Measurements from ENCODE around the gene RASAL3. TPM values are rescaled to one million over a fixed set of nuclear protein-coding genes. Genes with fewer than 3 reads are reported as not detected.
A peak's percentile ranks its signal among the peaks of the same experiment; 100 is the strongest.

RASAL3 gene
- total and polyA plus RNA-seq, 7 donors: 0.60 to 20.3 (median 1.5) TPM

GRCh38 chr19:15448778-15449619 is 15.3 kb downstream of the RASAL3 start:
- intact Hi-C loops (cut with DNase I): loop anchor here (2.0 kb wide), 2 partner anchors 16 to 30 kb away; partner anchors contain the start of gene AKAP8L
- DNase-seq: no peak
- Histone ChIP-seq H3K4me1 (peaks cover 0 to 36% (median 25%) of the 10 kb centered on the region in 4 donors), H3K27me3 (peaks cover 0 to 4% (median 0%) of the 10 kb centered on the region in 3 donors), H3K27ac (peak overlapping the region; percentile 81 to 89 (median 87)), H3K4me3 (peak overlapping the region; percentile 76 to 96 (median 80)), H3K9me3 (no peaks in the 10 kb centered on the region), H3K36me3 (peaks cover 0 to 6% (median 0%) of the 10 kb centered on the region in 4 donors)
- TF ChIP-seq CTCF (IDR thresholded peaks at IDR 0.05) (no peak), EP300 (IDR thresholded peaks at IDR 0.05) (no peak), POLR2A (IDR thresholded peaks at IDR 0.05) (no peak), POLR2AphosphoS5 (IDR thresholded peaks at IDR 0.05) (no peak)
- 3 to 5% methylated on average over 43 of the region's 43 CpGs for WGBS, 2 donors

- peaks cover 0 to 6% (median 0%) of the 10 kb centered on the region in 4 donors for H3K36me3 ChIP-seq
- peaks cover 0 to 28% (median 19%) of the 10 kb centered on the region in 4 donors for H3K4me1 ChIP-seq
- DNase-seq: no peak
- no peaks in the 10 kb centered on the region for H3K9me3 ChIP-seq
- intact Hi-C loops (cut with DNase I): loop anchor here (2.0 kb wide), 2 partner anchors 15 to 29 kb away; partner anchors contain the start of gene AKAP8L
- H3K27ac ChIP-seq: peak overlapping the region; percentile 81 to 89 (median 87)
- peak overlapping the region in 1 of 4 donors; percentile 96 for H3K4me3 ChIP-seq
- H3K27me3 ChIP-seq: no peaks in the 10 kb centered on the region
- 53 to 69% methylated on average over 17 of the region's 17 CpGs for WGBS, 2 donors
- no peak for TF ChIP-seq CTCF (IDR thresholded peaks at IDR 0.05)
- TF ChIP-seq POLR2A (IDR thresholded peaks at IDR 0.05): no peak
- TF ChIP-seq EP300 (IDR thresholded peaks at IDR 0.05): no peak
- no peak for TF ChIP-seq POLR2AphosphoS5 (IDR thresholded peaks at IDR 0.05)
Measured at GRCh38 chr19:15448044-15448777, 16.1 kb downstream of the RASAL3 start.

GRCh38 chr19:15447057-15447456 is 17.3 kb downstream of the RASAL3 start:
- no peak overlapping the region for H3K4me3 ChIP-seq
- no peak overlapping the region for H3K27ac ChIP-seq
- no peaks in the 10 kb centered on the region for H3K27me3 ChIP-seq
- DNase-seq: no peak
- H3K36me3 ChIP-seq: peaks cover 0 to 6% (median 0%) of the 10 kb centered on the region in 4 donors
- TF ChIP-seq CTCF (IDR thresholded peaks at IDR 0.05) (no peak), POLR2A (IDR thresholded peaks at IDR 0.05) (no peak), EP300 (IDR thresholded peaks at IDR 0.05) (no peak), POLR2AphosphoS5 (IDR thresholded peaks at IDR 0.05) (no peak)
- no peaks in the 10 kb centered on the region for H3K9me3 ChIP-seq
- H3K4me1 ChIP-seq: peaks cover 0 to 17% (median 10%) of the 10 kb centered on the region in 4 donors
- WGBS, 2 donors: 85 to 90% methylated on average over 4 of the region's 4 CpGs
- intact Hi-C loops (cut with DNase I): no loop called here

GRCh38 chr19:15445807-15446376 is 18.5 kb downstream of the RASAL3 start:
- intact Hi-C loops (cut with DNase I): no loop called here
- H3K4me1 ChIP-seq: peaks cover 0 to 14% (median 10%) of the 10 kb centered on the region in 4 donors
- H3K27me3 ChIP-seq: no peaks in the 10 kb centered on the region
- H3K27ac ChIP-seq: no peak overlapping the region
- peaks cover 0 to 6% (median 0%) of the 10 kb centered on the region in 4 donors for H3K36me3 ChIP-seq
- no peaks in the 10 kb centered on the region for H3K9me3 ChIP-seq
- 72 to 75% methylated on average over 7 of the region's 7 CpGs for WGBS, 2 donors
- no peak overlapping the region for H3K4me3 ChIP-seq
- no peak for DNase-seq
- TF ChIP-seq CTCF (IDR thresholded peaks at IDR 0.05): no peak
